HG02938 (cell line): ENCODE results near the gene PTK7.
"Not testable (repeated sequence)": the region's sequence is repeated elsewhere in the genome, so short reads cannot be mapped to it uniquely, and the experiment has no call there.

Experiments used
- ATAC-seq: cut with Tn5 transposase; IDR thresholded peaks from one replicate; pipeline ENCODE4 v1.9.1; 2021; ENCODE audit warnings: mild to moderate bottlenecking, moderate library complexity; ENCODE audit not compliant: unreplicated experiment

The PTK7 gene

DNA sequence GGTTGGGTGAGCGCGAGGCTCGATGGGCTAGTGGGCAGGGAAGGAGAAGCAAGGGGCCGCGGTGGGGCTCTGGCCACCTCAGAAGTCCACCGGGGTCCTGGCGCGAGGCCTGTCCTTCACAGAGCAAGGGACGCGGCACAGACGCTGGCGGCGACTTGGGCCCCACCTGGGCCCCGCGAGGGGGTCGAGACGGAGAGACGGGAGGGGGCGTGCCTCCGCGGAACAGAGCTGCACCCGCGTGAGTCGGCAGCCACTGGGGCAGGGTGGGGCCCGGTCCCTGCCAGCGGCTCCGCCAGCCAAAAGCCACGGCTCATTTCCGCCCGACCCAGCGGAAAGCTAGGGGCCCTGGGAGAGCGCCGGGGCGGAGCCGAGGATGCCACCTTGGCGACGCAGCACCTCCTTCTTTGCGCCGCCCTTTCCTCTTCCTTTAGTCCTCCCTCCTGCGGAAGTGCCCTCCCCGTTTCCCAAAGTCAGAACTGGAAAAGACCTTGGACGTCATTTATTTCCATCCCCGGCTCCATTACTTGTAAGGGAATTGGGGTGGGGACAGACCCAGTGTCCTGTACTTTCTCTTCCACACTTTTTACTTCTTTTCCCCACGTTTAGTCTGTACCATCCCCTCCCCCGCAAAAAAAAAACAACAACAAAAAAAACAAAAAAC is 22.4 kb upstream of the PTK7 start, which contains the start of gene CUL7:
Gene CUL7, minus strand, starts transcription at position 307 of the 661 bp plus-strand sequence. CDS start 1,063 bp downstream, outside the sequence.
- peak; percentile 66 for ATAC-seq

GRCh38 chr6:43054206-43054943 is 21.7 kb upstream of the PTK7 start:
- ATAC-seq = no peak

DNA sequence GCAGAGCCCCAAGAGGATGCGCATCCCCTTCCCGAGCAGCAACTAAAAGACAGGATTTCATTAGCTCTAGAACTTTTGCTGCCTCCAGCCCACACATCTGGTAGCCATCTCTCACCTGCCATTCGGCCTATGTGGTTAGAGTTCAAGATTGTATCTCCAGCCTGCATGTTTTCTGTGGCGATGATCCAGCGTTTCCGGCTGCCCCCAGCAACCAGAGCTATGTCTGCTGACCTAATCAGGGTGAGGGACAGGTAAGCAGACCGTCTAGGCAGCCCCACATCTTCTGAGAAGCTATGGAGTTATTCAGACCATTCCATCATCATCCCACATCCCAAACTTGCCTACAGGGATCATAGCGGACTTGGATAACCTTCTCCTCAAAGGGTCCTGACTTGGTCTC is 20.1 kb upstream of the PTK7 start:
- no peak for ATAC-seq

GRCh38 chr6:43058531-43058930 is 17.6 kb upstream of the PTK7 start:
- no peak for ATAC-seq

DNA sequence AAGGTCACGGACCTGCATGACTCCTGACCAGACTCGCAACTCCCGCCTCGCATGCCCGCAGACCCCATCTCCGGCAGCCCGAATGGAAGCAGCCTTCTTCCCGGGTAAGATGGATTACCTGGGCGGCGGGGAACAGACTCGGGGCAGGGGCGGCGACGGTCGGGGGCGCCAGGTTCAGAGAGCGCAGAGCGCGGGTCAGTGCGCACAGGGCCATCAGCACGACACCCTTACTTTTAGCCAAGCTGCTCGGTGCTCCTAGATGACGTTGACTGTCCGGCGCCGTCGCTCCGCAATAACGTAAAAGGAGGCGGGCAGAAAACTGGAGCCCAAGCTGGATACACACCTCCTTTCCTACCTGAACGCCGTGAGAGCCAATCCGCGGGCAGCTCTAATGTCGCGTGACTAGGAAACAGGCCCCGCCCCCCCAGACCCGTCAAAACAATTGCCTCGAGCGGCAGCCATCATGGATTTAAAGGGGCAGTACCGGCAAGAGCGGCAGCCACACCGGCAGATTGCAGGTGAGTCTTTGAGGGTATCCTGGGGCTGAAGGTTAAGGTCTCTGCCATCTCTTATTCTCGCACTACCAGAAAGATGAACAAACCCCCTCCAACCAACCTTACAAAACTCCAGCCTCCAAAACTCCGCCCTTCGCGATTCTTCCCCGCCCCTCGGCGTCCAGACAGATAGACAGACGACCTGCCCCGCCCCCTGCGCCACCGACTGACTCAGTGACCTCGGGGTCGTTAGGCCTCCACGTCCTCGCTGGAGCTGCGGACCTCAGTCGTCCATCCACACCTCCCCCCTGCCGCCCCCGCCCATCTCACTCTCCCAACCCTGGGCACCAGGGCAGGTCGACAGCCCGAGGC is 16.7 kb upstream of the PTK7 start, which contains the start of the genes KLC4 and MRPL2:
Gene KLC4, plus strand, starts transcription at position 464 of the 866 bp plus-strand sequence. CDS start 1,705 bp downstream, outside the sequence.
Gene MRPL2, minus strand, starts transcription at position 267 of the 866 bp plus-strand sequence. Its CDS starts 53 bp downstream, at position 214.
- ATAC-seq = peak; percentile 89

DNA sequence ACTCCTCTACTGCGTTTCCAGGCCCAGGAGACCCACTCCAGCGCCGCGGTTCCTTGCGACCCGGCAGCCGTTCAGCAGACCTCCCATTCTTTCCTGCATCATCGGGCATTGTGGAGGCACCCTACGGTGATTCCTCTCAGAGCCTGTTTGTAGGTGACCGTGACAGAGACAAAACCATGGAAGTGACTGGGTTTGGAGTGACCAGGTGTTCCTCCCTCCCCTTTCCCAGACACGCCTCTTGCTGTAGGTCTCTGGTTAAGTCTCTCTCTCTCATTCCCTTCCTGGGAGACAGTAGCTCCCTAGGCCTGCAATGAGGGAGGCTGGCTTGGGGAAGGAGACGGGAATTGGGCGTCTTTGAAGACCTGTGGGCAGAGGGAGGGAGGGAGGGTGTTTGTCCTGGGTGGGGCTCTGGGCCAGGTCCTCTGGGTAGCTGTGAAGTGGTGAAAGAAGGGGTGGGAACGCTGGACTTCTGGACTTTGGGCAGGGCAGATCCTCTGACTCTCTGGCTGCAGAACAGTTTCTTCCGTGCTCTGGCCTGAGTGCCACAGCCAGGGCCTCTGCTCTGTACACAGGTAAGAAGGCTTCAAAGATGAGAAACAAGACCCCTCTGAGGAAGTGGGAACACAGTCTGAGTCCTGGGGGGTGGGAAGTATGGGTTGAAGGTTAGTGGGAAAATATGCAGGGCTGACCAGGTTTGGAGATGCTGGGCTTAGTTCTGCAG is 15.9 kb upstream of the PTK7 start:
- ATAC-seq = no peak

DNA sequence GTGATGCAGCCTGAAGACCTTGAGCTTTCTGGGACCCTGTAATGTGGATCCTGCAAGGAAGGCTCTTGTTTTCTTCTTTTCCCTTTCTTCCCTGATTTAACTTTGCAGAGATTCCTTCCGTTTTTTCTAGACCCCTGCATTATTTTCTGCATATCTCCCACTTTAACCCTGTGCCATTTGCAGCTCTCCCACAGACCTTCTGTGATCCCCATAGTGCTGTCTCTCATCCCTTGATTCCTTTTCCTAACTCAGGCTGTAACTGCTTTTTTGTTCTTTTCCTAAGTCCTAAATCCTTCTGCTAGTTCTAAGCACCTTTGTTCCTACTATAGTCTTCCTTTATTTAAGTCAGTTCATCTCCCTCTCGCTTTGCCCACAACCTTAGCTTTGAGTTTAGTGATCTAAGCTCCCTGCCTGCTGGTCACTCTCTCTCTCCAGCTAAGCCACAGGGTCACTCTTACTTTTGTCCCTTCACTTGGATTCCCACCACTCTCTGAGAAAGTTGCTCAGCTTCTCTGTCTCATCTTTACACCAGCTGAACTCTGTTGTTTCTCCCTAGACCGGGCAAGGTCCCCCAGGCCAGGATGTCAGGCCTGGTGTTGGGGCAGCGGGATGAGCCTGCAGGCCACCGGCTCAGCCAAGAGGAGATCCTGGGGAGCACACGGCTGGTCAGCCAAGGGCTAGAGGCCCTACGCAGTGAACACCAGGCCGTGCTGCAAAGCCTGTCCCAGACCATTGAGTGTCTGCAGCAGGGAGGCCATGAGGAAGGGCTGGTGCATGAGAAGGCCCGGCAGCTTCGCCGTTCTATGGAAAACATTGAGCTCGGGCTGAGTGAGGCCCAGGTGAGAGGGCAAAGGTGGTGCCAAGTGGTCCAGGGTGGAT is 15.1 kb upstream of the PTK7 start:
- no peak for ATAC-seq

- no peak for ATAC-seq
These were observed 14.3 kb upstream of the PTK7 start for GRCh38 chr6:43061861-43062260.

GRCh38 chr6:43062818-43063217 is 13.3 kb upstream of the PTK7 start:
- no peak for ATAC-seq

GRCh38 chr6:43070028-43070632 is 6.0 kb upstream of the PTK7 start:
- ATAC-seq = no peak

GRCh38 chr6:43074847-43075669 is 1.1 kb upstream of the PTK7 start:
- no peak for ATAC-seq

DNA sequence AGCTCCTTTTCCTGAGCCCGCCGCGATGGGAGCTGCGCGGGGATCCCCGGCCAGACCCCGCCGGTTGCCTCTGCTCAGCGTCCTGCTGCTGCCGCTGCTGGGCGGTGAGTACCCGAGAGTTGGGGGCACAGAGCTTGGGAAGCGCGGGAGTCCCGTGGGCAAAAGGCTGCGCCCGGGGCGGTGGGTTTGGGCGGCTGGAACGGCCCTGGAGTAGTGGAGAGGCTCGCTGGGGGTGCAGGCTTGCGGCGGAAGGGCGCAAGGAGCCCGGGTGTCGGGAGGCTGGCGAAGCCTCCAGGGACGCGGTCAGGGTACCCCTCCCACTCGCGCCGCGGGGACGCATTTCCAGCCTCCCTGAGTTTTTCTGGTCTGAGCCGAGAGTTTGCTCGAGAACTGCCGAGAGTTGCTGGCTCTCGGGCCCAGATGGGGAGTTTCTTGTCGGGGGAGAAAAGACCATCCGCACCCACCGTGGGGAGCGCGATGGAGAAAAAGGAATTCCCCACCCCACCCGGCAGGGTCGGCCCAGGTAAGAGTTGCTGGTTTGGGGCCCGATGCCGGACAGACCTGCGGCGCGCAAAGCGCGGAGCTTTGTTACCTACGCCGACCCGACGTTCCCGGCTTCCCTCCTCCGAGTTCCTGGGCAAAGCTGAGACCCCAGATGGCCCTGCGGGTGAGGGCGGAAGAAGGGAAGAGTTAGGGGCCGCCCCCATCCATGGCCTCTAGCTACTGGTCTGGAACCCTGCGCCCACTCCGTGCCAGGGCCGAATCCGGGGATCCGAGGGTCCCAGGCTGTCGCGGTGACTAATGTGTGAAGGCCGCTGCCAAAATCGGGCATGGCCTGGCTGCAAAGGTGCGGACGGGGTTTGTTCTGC is 584 bp downstream of the PTK7 start:
- ATAC-seq = no peak

DNA sequence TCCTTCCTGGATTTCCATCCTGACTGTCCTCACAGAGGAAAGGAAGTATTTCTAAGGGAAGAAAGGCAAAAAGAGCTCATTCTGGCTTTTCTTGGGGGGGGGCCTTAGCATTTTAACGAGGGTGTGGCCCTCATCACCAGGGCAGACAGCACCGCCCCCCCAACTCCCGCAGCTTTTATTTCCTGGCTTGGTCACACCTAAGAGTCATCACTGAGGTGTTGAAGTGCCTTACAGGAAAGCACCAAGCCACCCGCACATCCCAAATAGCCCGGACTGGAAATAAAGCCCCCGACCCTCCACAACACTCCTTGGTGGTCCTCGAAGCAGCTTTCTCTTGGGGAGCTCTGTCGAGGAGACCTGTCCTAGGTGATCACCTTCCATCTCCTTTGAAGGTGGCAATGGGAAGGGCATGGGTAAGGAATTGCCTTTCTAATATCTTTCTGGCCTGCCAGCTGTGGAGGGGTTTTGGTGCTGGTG is 1.3 kb downstream of the PTK7 start:
- no peak for ATAC-seq

GRCh38 chr6:43077981-43078511 is 1.9 kb downstream of the PTK7 start:
- no peak for ATAC-seq

- ATAC-seq = no peak
These were observed 2.6 kb downstream of the PTK7 start for GRCh38 chr6:43078691-43079090.

DNA sequence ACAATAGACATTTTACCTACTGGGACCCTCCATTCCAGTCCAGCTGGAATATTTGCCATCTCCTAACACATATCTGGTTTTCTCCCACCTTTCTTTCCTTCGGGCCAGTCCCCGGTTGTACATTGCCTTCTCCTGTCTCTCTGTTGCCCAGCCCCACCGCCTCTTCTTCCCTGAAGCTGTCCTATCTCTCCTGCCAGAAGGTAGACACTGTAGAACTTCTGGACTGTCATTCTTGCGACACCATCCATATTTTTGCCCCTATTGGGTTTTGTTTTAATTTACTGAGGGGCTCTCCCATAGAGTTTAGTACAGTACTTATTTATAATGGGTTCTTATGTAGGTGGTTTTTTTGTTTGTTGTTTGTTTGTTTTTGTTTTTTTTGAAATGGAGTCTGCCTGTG is 4.9 kb downstream of the PTK7 start:
- ATAC-seq = no peak

DNA sequence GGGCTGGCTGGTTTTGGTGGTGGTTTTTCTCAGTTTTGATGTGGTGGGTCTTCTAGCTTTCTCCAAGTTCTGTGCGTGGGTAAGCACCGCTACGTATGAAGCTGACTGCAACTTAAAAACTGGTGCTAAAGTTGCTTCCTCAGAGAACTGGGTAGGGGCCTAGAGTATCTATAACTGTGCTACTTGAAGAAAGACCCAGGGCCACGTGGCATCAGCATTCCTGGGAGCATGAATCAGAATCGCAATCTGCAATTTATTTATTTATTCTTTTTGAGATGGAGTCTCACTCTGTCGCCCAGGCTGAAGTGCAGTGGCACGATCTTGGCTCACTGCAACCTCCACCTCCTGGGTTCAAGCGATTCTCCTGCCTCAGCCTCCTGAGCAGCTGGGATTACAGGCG is 5.8 kb downstream of the PTK7 start:
- ATAC-seq = not testable (repeated sequence)
